Mesodermal cell (in vitro differentiated cells): Measurements from ENCODE around the gene ATP13A5.

Experiments
- H3K27ac ChIP-seq: 2 replicates; pipeline ENCODE4 v1.7.0; 2013; ENCODE audit warnings: mild to moderate bottlenecking, low read depth, low read length, moderate library complexity; ENCODE audit not compliant: severe bottlenecking
- H3K36me3 ChIP-seq: 2 replicates; pipeline ENCODE4 v1.7.1; 2013; ENCODE audit warnings: mild to moderate bottlenecking, low read length, moderate library complexity; ENCODE audit not compliant: control insufficient read depth, insufficient read depth
- H3K4me1 ChIP-seq: one replicate; pipeline ENCODE4 v1.7.1; 2013; ENCODE audit warnings: mild to moderate bottlenecking, low read length; ENCODE audit not compliant: insufficient read depth, control insufficient read depth, poor library complexity, severe bottlenecking
- H3K4me3 ChIP-seq: 2 replicates; pipeline ENCODE4 v1.7.0; 2013; ENCODE audit warnings: low read length, control low read depth, mild to moderate bottlenecking; ENCODE audit not compliant: insufficient read depth, poor library complexity, severe bottlenecking; ENCODE audit errors: extremely low read depth
- H3K9me3 ChIP-seq: 2 replicates; pipeline ENCODE4 v1.7.1; 2013; ENCODE audit warnings: mild to moderate bottlenecking, low read length, moderate library complexity; ENCODE audit not compliant: control insufficient read depth
- WGBS, 2 experiments: methylation state at CpG; one replicate each; pipeline ENCODE4 v1.1.5; 2013; ENCODE audit warnings: missing lambda C conversion rate in 2 of 2; ENCODE audit not compliant: insufficient coverage in 2 of 2; 5-methylcytosine and 5-hydroxymethylcytosine counted together

Gene ATP13A5

GRCh38 chr3:193347521-193348501 lies 30.7 kb downstream of the ATP13A5 start:
- Histone ChIP-seq H3K9me3 (no peaks in the 10 kb centered on the region), H3K27ac (no peak overlapping the region), H3K4me1 (no peaks in the 10 kb centered on the region), H3K36me3 (no peaks in the 10 kb centered on the region), H3K4me3 (no peak overlapping the region)
- WGBS, 2 experiments = 59 to 71% methylated on average over 6 to 8 of the region's 11 CpGs

GRCh38 chr3:193346259-193346658 lies 32.3 kb downstream of the ATP13A5 start:
- no peaks in the 10 kb centered on the region for H3K36me3 ChIP-seq
- H3K27ac ChIP-seq = no peak overlapping the region
- H3K4me1 ChIP-seq = no peaks in the 10 kb centered on the region
- 89 to 93% methylated on average over 2 to 3 of the region's 4 CpGs for WGBS, 2 experiments
- no peaks in the 10 kb centered on the region for H3K9me3 ChIP-seq
- no peak overlapping the region for H3K4me3 ChIP-seq

- WGBS, 2 experiments = 77 to 83% methylated on average over 2 of the region's 3 CpGs
- no peak overlapping the region for H3K4me3 ChIP-seq
- no peaks in the 10 kb centered on the region for H3K36me3 ChIP-seq
- no peaks in the 10 kb centered on the region for H3K9me3 ChIP-seq
- no peak overlapping the region for H3K27ac ChIP-seq
- H3K4me1 ChIP-seq = no peaks in the 10 kb centered on the region
Observed at GRCh38 chr3:193345431-193345830, 33.1 kb downstream of the ATP13A5 start.

GRCh38 chr3:193344486-193344885 lies 34.1 kb downstream of the ATP13A5 start:
- Histone ChIP-seq H3K36me3 (no peaks in the 10 kb centered on the region), H3K27ac (no peak overlapping the region), H3K4me3 (no peak overlapping the region), H3K4me1 (no peaks in the 10 kb centered on the region), H3K9me3 (no peaks in the 10 kb centered on the region)
- 46 to 50% methylated on average over 2 of the region's 3 CpGs for WGBS, 2 experiments

GRCh38 chr3:193343726-193344222 lies 34.8 kb downstream of the ATP13A5 start:
- H3K4me1 ChIP-seq = no peaks in the 10 kb centered on the region
- H3K36me3 ChIP-seq = no peaks in the 10 kb centered on the region
- no peak overlapping the region for H3K4me3 ChIP-seq
- 83 to 91% methylated on average over 2 to 4 of the region's 4 CpGs for WGBS, 2 experiments
- H3K9me3 ChIP-seq = no peaks in the 10 kb centered on the region
- no peak overlapping the region for H3K27ac ChIP-seq

GRCh38 chr3:193342551-193342950 lies 36.0 kb downstream of the ATP13A5 start:
- Histone ChIP-seq H3K9me3 (no peaks in the 10 kb centered on the region), H3K4me3 (no peak overlapping the region), H3K36me3 (no peaks in the 10 kb centered on the region), H3K27ac (no peak overlapping the region), H3K4me1 (no peaks in the 10 kb centered on the region)
- WGBS, 2 experiments = 83 to 91% methylated on average over 2 of the region's 2 CpGs

- no peaks in the 10 kb centered on the region for H3K4me1 ChIP-seq
- H3K9me3 ChIP-seq = no peaks in the 10 kb centered on the region
- no peak overlapping the region for H3K4me3 ChIP-seq
- WGBS, 2 experiments = no CpG with 5 or more reads among the region's 1 CpG
- no peaks in the 10 kb centered on the region for H3K36me3 ChIP-seq
- no peak overlapping the region for H3K27ac ChIP-seq
Observed at GRCh38 chr3:193335031-193335430, 43.5 kb downstream of the ATP13A5 start.

- Histone ChIP-seq H3K27ac (no peak overlapping the region), H3K4me3 (no peak overlapping the region), H3K9me3 (no peaks in the 10 kb centered on the region), H3K4me1 (no peaks in the 10 kb centered on the region), H3K36me3 (no peaks in the 10 kb centered on the region)
- WGBS, 2 experiments = 100% methylated on average over 1 of the region's 1 CpG; no CpG with 5 or more reads in 1 of the 2 experiments
Observed at GRCh38 chr3:193333229-193333628, 45.3 kb downstream of the ATP13A5 start.

GRCh38 chr3:193330555-193331204 lies 47.9 kb downstream of the ATP13A5 start:
- 90 to 100% methylated on average over 2 of the region's 3 CpGs for WGBS, 2 experiments
- Histone ChIP-seq H3K4me1 (no peaks in the 10 kb centered on the region), H3K36me3 (no peaks in the 10 kb centered on the region), H3K9me3 (no peaks in the 10 kb centered on the region), H3K4me3 (no peak overlapping the region), H3K27ac (no peak overlapping the region)

GRCh38 chr3:193317682-193318300 lies 60.8 kb downstream of the ATP13A5 start:
- no CpG with 5 or more reads among the region's 2 CpGs for WGBS, 2 experiments

More at GRCh38 chr3:193317682-193318300, 60.8 kb downstream of the ATP13A5 start:
- no peak overlapping the region for H3K27ac ChIP-seq
- no peak overlapping the region for H3K4me3 ChIP-seq
- H3K4me1 ChIP-seq = no peaks in the 10 kb centered on the region
- no peaks in the 10 kb centered on the region for H3K36me3 ChIP-seq
- no peaks in the 10 kb centered on the region for H3K9me3 ChIP-seq
